Measurements from ENCODE around the gene MUC21. TPM values are rescaled to one million over a fixed set of nuclear protein-coding genes. Genes with fewer than 3 reads are reported as not detected.

The MUC21 gene
- polyA plus RNA-seq, 1 donor from 2014 or later: not detected

DNA sequence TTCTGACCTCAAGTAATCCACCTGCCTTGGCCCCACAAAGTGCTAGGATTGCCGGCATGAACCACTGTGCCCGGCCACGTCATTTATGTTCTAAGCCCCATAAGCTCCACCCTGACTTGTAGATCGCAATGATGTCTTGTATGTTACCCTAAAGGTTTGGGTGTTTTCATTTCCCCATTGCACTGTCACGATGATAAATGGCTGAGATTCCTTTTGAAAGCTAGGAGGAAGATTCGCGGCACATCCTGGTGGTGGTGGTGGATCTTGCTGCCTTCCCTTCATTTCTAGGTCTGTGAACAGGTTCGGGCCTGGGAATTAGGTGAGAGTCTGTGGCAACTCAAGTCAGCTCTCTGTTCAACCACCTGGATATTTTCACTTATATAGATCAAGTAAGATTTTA is 55.0 kb downstream of the MUC21 start:
- H3K9me3 Mint-ChIP-seq: no peaks in the 10 kb centered on the region
- H3K27me3 Mint-ChIP-seq: peaks cover 16% of the 10 kb centered on the region
- H3K36me3 Mint-ChIP-seq: no peaks in the 10 kb centered on the region
- no peak overlapping the region for H3K4me3 Mint-ChIP-seq
- peaks cover 7 to 9% (median 9%) of the 10 kb centered on the region in 3 donors for H3K4me1 Mint-ChIP-seq
- no peak overlapping the region for H3K27ac Mint-ChIP-seq

Other genes with a start within 250 kb of the MUC21 start
- gene FLOT1, start 241.0 kb upstream of the MUC21 start, polyA plus RNA-seq: 97.3 TPM
- gene IER3, start 239.2 kb upstream of the MUC21 start, polyA plus RNA-seq: 0.73 TPM
- gene DDR1, start 99.2 kb upstream of the MUC21 start, polyA plus RNA-seq: 4.6 TPM
- 8.4 TPM for gene GTF2H4, start 75.5 kb upstream of the MUC21 start, polyA plus RNA-seq
- 26.0 TPM for gene VARS2, start 69.5 kb upstream of the MUC21 start, polyA plus RNA-seq
- 0.60 TPM for gene SFTA2, start 51.5 kb upstream of the MUC21 start, polyA plus RNA-seq
- not detected for gene MUCL3, start 42.7 kb upstream of the MUC21 start, polyA plus RNA-seq
- not detected for gene MUC22, start 26.8 kb downstream of the MUC21 start, polyA plus RNA-seq
- not detected for gene C6orf15, start 128.9 kb downstream of the MUC21 start, polyA plus RNA-seq
- 0.94 TPM for gene PSORS1C1, start 131.1 kb downstream of the MUC21 start, polyA plus RNA-seq
- gene CDSN, start 136.7 kb downstream of the MUC21 start, polyA plus RNA-seq: not detected
- not detected for gene PSORS1C2, start 155.3 kb downstream of the MUC21 start, polyA plus RNA-seq
- 9.4 TPM for gene CCHCR1, start 174.1 kb downstream of the MUC21 start, polyA plus RNA-seq
- 14.9 TPM for gene TCF19, start 174.9 kb downstream of the MUC21 start, polyA plus RNA-seq
- gene POU5F1, start 187.0 kb downstream of the MUC21 start, polyA plus RNA-seq: 0.70 TPM

Data from IgD-negative memory B cell (primary cell).